AG08396 (cell line): ENCODE measurements around the gene MX2.
"Not testable (repeated sequence)": the region's sequence is repeated elsewhere in the genome, so short reads cannot be mapped to it uniquely, and the experiment has no call there.

Experiments used
- DNase-seq: peaks from one replicate; pipeline ENCODE4 v3.0.0; 2012; ENCODE audit warnings: low spot score, mixed read lengths

MX2 gene

DNA sequence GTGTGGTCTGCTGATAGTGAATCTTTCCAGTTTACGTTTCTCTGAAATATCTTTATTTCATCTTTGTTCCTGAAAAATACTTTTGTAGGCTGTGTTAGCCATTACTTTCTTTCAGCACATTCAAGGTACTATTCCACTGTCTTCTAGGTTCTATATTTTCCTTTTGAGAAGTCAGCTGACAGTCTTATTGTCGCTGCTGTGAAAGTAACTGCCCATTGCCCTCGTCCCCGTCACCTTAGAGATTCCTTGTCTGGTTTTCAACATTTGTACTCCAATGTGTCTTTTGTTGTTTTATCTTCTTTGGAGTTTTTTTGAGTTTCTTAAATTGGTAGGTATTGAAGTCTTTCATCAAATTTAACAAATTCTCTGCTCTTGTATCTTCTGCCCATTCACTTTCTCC, 19.8 kb upstream of the MX2 start:
- DNase-seq: no peak

GRCh38 chr21:41344146-41344545, 17.7 kb upstream of the MX2 start:
- DNase-seq: no peak

- no peak for DNase-seq
These were observed 16.5 kb upstream of the MX2 start for GRCh38 chr21:41345356-41345755.

DNA sequence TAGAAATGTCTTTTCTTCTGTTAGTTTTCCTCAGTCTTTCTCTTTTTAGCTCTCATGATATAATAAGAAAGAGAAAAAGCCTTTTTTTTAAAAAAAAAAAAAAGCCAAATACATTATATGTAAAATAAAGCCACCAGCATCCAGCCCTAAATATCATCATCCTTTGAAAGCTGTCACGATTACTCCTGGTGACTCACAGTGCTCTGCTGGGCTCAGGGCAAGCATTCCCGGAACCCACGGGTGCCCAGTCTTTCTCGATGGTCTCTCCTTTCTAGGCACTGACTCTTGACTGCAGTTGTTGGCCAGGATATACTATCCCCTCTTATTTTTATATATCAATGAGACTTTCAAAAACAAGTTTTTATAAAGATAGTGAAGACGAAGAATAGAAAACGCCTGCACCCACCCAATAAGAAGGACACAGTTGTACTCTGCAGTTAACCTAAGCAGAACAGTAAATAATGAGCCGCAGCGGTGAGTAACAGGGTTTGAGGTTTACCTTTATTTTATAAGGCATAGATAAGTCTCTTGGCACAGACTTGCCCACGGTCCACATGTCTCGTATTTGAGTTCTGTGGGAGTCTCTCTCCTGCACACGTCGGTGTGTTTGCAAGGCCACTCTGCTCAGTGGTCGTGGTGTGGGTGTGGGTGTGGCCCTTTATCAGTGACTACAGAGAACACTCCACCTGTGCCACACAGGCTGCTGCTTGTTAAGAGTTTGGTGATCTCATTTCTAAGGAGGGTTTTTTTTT, 15.7 kb upstream of the MX2 start:
- DNase-seq: no peak

DNA sequence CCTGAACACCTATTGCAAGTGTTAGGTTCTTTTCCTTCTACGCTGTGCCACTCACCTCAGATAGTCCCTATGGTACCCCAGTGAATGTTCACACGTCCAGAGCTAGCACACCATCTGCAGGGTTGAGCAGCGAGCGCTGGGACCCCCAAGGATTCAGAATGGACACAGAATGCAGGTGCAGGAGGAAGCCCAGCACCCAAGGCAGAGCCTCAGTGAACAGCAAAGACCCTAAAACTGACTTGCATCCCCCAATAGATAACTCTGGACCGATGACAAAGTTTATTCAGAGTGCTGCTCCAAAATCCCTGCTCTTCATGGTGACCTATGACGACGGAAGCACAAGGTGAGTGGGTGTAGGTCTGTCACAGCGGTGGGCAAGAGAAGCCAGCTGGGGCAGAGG, 15.1 kb upstream of the MX2 start:
- no peak for DNase-seq

DNA sequence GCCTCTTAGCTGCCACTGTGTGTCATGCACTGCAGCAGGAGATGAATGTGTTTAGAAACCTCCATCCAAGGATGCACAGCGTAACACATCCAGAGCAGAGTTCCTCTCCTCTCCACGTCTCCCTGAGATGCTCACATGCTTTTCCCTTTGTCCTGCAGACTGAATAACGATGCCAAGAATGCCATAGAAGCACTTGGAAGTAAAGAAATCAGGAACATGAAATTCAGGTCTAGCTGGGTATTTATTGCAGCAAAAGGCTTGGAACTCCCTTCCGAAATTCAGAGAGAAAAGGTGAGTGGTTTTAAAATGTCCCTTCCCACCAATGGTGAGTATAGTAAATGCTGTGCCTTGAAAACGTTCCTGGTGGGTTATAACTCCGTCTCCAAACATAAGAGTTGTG, 13.4 kb upstream of the MX2 start:
- DNase-seq: no peak

GRCh38 chr21:41349126-41349525, 12.7 kb upstream of the MX2 start:
- DNase-seq: no peak

DNA sequence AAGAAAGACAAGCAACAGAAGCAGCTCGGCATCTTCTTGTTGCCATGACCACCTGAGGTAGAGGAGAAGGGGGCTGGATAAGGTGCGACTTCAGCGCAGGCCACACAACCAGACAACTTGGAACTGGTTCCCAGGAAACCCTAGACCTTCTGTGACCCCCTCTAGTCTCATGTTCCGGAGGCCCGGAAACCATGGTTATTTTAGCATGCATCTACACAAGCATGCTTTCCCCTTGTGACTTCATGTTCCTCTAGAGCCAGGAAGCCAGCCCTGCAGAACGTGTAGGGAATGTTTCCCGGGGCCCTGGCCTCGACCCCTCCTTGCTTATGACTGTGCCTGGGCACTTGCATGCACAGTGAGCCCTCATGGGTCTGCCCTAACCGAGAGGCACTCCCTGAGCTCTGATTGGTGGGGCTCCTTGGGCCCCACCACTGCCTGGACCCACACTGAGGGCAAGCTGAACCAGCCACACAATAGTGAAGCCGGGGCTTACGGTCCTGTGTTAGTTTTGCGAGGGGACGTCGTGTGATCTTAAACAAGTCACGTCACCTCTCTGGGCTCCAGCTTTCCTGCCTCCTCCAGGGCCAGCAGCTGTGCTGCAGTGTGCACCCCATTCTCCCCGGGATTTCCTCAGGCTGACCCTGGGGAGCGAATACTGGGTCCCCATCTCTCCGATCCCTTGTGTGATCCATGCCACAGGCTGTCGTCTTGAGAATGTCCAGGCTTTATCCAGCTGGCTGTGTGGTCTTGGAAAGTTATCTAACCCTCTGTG, 12.0 kb upstream of the MX2 start:
- DNase-seq: no peak

- no peak for DNase-seq
These were observed 11.2 kb upstream of the MX2 start for GRCh38 chr21:41350436-41351155.

DNA sequence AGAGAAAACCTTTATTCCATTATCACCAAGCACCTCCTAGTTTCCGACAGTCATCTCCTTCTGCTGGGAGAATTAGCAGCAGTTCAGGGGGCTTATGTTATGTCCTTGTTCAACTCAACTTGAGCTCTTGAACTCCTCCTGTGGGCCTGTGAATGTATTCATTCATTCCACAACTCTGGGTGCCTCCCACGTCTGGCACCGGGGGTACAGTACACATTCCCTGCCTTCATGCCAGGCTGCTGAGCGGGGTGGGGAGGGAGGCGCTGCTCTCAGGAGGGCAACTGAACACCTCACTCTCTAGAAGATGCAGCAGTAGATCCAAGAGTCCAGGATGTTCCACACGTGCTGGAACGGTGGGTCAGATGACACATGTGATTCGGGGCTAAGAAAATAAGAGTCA, 4.3 kb upstream of the MX2 start:
- DNase-seq: no peak

- no peak for DNase-seq
These were observed 3.3 kb upstream of the MX2 start for GRCh38 chr21:41358193-41359166.

DNA sequence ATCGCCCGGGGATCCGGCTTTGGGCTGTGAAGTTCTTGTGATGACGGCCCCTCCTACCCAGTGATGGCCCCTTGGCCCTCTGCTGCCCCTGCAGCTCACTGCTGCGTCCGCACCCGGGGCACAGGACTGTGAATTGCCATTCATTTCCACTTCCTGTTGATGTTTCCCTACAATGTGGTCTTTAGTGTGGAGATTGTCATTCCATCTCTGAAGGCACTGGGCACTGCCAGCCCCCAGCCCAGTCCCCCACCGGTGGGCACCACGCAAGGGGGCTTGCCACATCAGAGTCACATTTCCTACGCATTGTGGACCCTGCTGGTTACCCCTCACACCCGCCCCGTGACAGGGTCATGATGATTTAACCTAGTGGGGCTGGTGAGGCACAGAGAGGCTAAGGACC, 2.5 kb upstream of the MX2 start:
- DNase-seq: no peak

DNA sequence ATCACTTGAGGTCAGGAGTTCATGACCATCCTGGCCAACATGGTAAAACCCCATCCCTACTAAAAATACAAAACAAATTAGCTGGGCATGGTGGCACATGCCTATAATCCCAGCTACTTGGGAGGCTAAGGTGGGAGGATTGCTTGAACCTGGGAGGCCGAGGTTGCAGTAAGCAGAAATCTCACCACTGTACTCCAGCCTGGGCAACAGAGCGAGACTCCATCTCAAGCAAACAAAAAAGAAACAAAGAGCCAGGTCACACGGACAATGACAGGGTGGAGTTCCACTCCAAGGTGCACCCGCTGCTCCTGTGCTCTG, 2.1 kb upstream of the MX2 start:
- not testable (repeated sequence) for DNase-seq

GRCh38 chr21:41360072-41360821, 1.6 kb upstream of the MX2 start:
- DNase-seq: peak; percentile 54

DNA sequence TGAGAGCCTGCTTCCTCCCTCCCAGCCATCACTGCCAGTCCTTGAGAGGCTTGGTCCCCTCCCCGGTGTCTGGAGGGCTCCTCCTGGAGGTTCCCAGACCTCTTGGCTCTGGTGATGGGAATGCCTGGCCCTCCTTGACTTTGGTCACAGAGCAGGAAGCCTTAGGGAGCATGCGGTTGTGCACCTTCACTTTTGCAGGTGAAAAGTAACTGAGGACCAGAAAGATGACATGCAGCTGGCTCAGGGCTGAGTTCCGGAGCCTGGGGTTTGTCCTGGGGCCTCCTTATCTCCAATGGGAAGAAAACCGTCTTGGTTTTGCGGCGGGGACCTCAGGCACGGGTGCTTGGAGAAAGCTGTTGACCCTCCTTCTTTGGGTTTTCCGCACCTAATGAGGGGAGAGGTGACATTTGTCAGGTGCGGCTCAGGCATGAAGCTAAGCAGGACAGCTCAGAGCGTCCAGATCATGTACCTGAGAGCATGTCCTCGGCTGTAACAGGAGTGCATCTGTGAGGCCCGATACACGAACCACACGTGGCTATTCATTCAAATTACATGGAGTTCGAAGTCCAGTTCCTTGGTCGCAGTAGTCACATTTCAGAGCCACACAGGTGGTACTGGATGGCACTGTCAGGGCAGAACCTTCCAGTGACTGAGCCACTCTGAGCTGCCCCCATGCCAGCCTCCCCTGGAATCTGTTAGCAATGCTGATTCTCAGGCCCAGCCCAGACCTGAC, 608 bp upstream of the MX2 start:
- no peak for DNase-seq

DNA sequence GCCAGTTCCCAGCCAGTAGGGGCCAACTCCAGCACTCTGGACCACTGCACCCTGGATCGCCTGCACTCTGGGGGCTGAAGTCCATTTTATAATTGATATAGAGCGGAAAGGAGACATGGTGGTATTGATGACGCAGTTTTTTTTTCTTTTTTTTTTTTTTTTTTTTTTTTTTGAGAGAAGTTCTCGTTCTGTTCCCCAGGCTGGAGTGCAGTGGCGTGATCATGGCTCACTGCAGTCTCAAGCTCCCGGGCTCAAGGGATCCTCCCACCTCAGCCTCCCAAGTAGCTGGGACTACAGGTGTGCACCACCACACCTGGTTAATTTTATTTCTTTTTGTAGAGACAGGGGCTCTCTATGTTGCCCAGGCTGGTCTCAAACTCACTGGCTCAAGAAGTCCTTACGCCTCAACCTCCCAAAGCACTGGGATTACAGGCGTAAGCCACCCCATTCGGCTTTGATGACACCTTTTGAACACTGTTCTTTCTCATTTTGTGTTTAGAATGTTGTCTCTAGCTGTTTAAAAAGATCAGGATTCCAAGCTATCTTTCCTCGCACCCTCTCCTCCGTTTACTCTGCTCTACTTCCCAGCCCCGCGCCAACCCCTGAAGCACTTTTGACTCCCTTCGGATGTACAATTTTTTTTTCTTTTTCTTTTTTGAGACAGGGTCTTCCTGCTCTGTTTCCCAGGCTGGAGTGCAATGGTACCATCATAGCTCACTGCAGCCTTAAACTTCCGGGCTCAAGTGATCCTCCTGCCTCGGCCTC, 960 bp downstream of the MX2 start:
- no peak for DNase-seq

DNA sequence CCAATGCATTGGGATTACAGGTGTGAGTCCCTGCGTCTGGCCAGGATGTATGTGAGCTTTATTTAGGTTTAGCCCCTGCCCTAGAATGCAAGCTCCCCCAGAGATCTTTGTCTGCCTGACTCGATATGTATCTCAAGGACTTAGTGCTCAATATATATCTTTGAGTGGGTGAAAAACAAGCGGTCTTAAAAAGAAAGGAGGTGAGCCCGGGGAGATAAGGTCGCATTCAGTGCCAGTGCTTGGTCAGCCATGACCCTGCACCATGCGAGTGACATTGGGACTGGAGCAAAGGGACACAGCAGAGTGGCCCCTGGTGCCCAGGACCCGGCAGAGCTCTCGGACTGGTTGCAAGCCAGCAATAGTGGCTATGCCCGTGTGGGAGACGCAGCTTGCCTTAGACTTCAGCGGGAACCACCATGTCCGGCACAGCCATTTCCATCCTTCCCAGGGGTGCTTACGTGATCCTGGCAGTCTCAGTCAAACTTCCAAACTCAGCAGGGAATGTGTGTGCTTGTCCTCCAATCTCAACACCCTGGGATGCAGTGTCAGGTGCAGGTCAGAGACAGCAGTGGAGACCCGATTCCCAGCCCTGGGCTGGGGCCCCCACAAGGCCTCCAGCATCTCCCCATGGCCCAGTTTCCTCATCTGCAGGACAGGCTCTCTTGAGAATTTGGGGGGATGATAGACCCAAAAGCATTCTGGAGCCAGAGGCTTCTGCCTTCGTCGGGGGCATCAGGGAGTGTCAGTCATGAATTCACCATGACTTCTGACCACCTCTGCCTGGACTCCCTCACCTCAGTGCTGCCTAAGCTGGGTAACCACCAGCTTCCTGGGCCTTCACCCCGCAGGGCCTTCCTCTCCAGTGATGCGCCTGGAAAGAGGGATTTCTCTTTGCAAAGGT, 1.8 kb downstream of the MX2 start:
- DNase-seq: no peak

- no peak for DNase-seq
These were observed 2.5 kb downstream of the MX2 start for GRCh38 chr21:41364308-41364707.
